ENCODE measurements around the gene SLFNL1. TPM values are rescaled to one million over a fixed set of nuclear protein-coding genes. Genes with fewer than 3 reads are reported as not detected.

Gene SLFNL1
- total RNA-seq, 1 donor from 2014 or later = 0.16 TPM

GRCh38 chr1:40974945-40975344 is 46.6 kb downstream of the SLFNL1 start:
- no peak overlapping the region for H3K27ac ChIP-seq (replicated peaks)
- intact Hi-C loops (cut with micrococcal nuclease) = no loop called here
- H3K27me3 ChIP-seq (ENCODE audit: low read depth) = no peaks in the 10 kb centered on the region
- peaks cover 9% of the 10 kb centered on the region for H3K4me1 ChIP-seq
- H3K36me3 ChIP-seq = no peaks in the 10 kb centered on the region
- no peaks in the 10 kb centered on the region for H3K9me3 ChIP-seq (replicated peaks)
- TF ChIP-seq, protein P1, sequence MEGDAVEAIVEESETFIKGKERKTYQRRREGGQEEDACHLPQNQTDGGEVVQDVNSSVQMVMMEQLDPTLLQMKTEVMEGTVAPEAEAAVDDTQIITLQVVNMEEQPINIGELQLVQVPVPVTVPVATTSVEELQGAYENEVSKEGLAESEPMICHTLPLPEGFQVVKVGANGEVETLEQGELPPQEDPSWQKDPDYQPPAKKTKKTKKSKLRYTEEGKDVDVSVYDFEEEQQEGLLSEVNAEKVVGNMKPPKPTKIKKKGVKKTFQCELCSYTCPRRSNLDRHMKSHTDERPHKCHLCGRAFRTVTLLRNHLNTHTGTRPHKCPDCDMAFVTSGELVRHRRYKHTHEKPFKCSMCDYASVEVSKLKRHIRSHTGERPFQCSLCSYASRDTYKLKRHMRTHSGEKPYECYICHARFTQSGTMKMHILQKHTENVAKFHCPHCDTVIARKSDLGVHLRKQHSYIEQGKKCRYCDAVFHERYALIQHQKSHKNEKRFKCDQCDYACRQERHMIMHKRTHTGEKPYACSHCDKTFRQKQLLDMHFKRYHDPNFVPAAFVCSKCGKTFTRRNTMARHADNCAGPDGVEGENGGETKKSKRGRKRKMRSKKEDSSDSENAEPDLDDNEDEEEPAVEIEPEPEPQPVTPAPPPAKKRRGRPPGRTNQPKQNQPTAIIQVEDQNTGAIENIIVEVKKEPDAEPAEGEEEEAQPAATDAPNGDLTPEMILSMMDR (IDR thresholded peaks at IDR 0.05; ENCODE audit: borderline replicate concordance) = no peak
- no peak for DNase-seq
- H3K4me3 ChIP-seq = no peak overlapping the region

DNA sequence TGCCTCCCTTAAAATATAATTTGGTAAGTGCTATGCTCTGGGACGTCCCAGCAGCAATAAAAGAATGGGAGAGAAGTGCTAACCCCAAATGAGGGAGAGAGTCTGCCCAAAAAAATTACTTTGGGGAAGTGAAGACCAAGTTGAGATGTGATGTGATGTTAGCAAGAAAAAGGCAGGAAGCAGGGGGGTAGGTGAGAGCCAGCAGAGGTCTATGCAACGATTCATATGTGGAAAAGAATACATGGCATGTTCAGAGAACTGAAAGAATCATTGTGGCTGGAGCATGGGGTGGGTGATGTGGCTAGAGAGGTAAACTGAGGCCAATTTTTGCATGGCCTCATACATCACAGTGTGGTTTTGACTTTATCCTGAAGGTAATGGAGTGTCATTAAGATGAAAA is 47.6 kb downstream of the SLFNL1 start:
- TF ChIP-seq, protein P1 (IDR thresholded peaks at IDR 0.05; ENCODE audit: borderline replicate concordance) = no peak
- intact Hi-C loops (cut with micrococcal nuclease) = no loop called here
- Histone ChIP-seq H3K27ac (replicated peaks) (no peak overlapping the region), H3K4me3 (no peak overlapping the region), H3K27me3 (ENCODE audit: low read depth) (no peaks in the 10 kb centered on the region), H3K9me3 (replicated peaks) (no peaks in the 10 kb centered on the region), H3K36me3 (no peaks in the 10 kb centered on the region), H3K4me1 (peaks cover 1% of the 10 kb centered on the region)
- no peak for DNase-seq

DNA sequence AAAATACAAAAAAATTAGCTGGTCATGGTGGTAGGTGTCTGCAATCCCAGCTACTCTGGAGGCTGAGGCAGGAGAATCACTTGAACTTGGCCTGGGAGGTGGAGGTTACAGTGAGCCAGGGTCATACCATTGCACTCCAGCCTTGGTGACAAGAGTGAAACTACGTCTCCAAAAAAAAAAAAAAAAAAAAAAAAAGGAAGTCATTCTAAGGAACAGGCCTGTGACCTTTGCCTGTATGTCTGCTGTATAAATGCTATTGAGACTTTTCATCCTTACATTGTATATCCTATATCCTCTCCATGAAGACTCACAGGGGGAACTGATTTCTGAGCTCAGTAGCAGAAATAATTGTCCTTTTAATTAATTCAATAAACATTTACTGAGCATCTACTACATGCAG is 49.6 kb downstream of the SLFNL1 start:
- no peaks in the 10 kb centered on the region for H3K4me1 ChIP-seq
- no peaks in the 10 kb centered on the region for H3K27me3 ChIP-seq (ENCODE audit: low read depth)
- H3K4me3 ChIP-seq = no peak overlapping the region
- TF ChIP-seq, protein P1 (IDR thresholded peaks at IDR 0.05; ENCODE audit: borderline replicate concordance) = no peak
- no peak for DNase-seq
- H3K9me3 ChIP-seq (replicated peaks) = no peaks in the 10 kb centered on the region
- intact Hi-C loops (cut with micrococcal nuclease) = no loop called here
- H3K36me3 ChIP-seq = no peaks in the 10 kb centered on the region
- no peak overlapping the region for H3K27ac ChIP-seq (replicated peaks)

- intact Hi-C loops (cut with micrococcal nuclease) = no loop called here
- Histone ChIP-seq H3K27me3 (ENCODE audit: low read depth) (no peaks in the 10 kb centered on the region), H3K27ac (replicated peaks) (no peak overlapping the region), H3K4me3 (no peak overlapping the region), H3K36me3 (no peaks in the 10 kb centered on the region), H3K9me3 (replicated peaks) (no peaks in the 10 kb centered on the region), H3K4me1 (no peaks in the 10 kb centered on the region)
- TF ChIP-seq, protein P1 (IDR thresholded peaks at IDR 0.05; ENCODE audit: borderline replicate concordance) = no peak
- no peak for DNase-seq
These were observed 52.1 kb downstream of the SLFNL1 start for GRCh38 chr1:40969445-40969844.

GRCh38 chr1:40966417-40966816 is 55.1 kb downstream of the SLFNL1 start:
- Histone ChIP-seq H3K9me3 (replicated peaks) (no peaks in the 10 kb centered on the region), H3K27ac (replicated peaks) (no peak overlapping the region), H3K36me3 (no peaks in the 10 kb centered on the region), H3K27me3 (ENCODE audit: low read depth) (no peaks in the 10 kb centered on the region), H3K4me1 (no peaks in the 10 kb centered on the region), H3K4me3 (no peak overlapping the region)
- DNase-seq = no peak
- TF ChIP-seq, protein P1 (IDR thresholded peaks at IDR 0.05; ENCODE audit: borderline replicate concordance) = no peak
- intact Hi-C loops (cut with micrococcal nuclease) = no loop called here

Other genes with a start within 250 kb of the SLFNL1 start
- 1.5 TPM for gene KCNQ4, start 237.9 kb downstream of the SLFNL1 start, total RNA-seq
- 24.4 TPM for gene CITED4, start 159.4 kb downstream of the SLFNL1 start, total RNA-seq
- gene CTPS1, start 42.0 kb downstream of the SLFNL1 start, total RNA-seq = 7.1 TPM
- 48.1 TPM for gene SCMH1, start 220.6 kb upstream of the SLFNL1 start, total RNA-seq